HK-2 (cell line): ENCODE results near the gene COMMD4.
A peak's percentile ranks its signal among the peaks of the same experiment; 100 is the strongest.
"Not testable (repeated sequence)": the region's sequence is repeated elsewhere in the genome, so short reads cannot be mapped to it uniquely, and the experiment has no call there.

ENCODE experiments used
- DNase-seq: peaks from one replicate; pipeline ENCODE4 v3.0.0-alpha.2; 2018; ENCODE audit not compliant: unreplicated experiment

The COMMD4 gene

GRCh38 chr15:75332093-75332492, 3.8 kb upstream of the COMMD4 start:
- DNase-seq, result not testable (repeated sequence)

GRCh38 chr15:75333654-75334419, 2.0 kb upstream of the COMMD4 start:
- DNase-seq, result not testable (repeated sequence)

GRCh38 chr15:75335313-75335704, 554 bp upstream of the COMMD4 start:
- no peak for DNase-seq

- no peak for DNase-seq
Observed at GRCh38 chr15:75338661-75339240, 2.9 kb downstream of the COMMD4 start.

GRCh38 chr15:75339531-75340240, 3.8 kb downstream of the COMMD4 start:
- no peak for DNase-seq

GRCh38 chr15:75342221-75342620, 6.4 kb downstream of the COMMD4 start:
- DNase-seq, result no peak

GRCh38 chr15:75343953-75344352, 8.1 kb downstream of the COMMD4 start:
- DNase-seq, result not testable (repeated sequence)

- no peak for DNase-seq
Observed at GRCh38 chr15:75346796-75347221, 10.9 kb downstream of the COMMD4 start, which contains the start of gene NEIL1. Gene NEIL1 (plus strand): TSS chr15:75347039. CDS start chr15:75348906, 1,867 bp downstream.

GRCh38 chr15:75347222-75348033, 11.6 kb downstream of the COMMD4 start:
- DNase-seq, result peak; percentile 39

- DNase-seq, result no peak
Observed at GRCh38 chr15:75348034-75348561, 12.2 kb downstream of the COMMD4 start.

- no peak for DNase-seq
Observed at GRCh38 chr15:75348562-75349350, 12.9 kb downstream of the COMMD4 start.

- not testable (repeated sequence) for DNase-seq
Observed at GRCh38 chr15:75349351-75349669, 13.4 kb downstream of the COMMD4 start.

GRCh38 chr15:75349851-75350588, 14.2 kb downstream of the COMMD4 start:
- DNase-seq, result no peak

GRCh38 chr15:75350601-75351361, 14.9 kb downstream of the COMMD4 start:
- no peak for DNase-seq

GRCh38 chr15:75352186-75353080, 16.6 kb downstream of the COMMD4 start:
- no peak for DNase-seq

GRCh38 chr15:75353604-75354003, 17.7 kb downstream of the COMMD4 start:
- DNase-seq, result no peak

- no peak for DNase-seq
Observed at GRCh38 chr15:75354454-75354853, 18.6 kb downstream of the COMMD4 start.

GRCh38 chr15:75355369-75355768, 19.5 kb downstream of the COMMD4 start:
- no peak for DNase-seq
